SK-N-MC (cell line): Measurements from ENCODE around the gene TVP23A.

Experiments used
- DNase-seq: peaks from one replicate; pipeline ENCODE4 v3.0.0-alpha.2; 2011; ENCODE audit warnings: low read depth, low spot score
- H3K27ac ChIP-seq: fragments of 200-600 bp; sonication (generic); 2 replicates; pipeline ENCODE4 v1.5.1; 2016; ENCODE audit warnings: mixed run types
- H3K36me3 ChIP-seq: fragments of 200-600 bp; sonication (generic); 2 replicates; pipeline ENCODE4 v1.6.1; 2017; ENCODE audit warnings: antibody characterized with exemption, low read length, mixed read lengths; ENCODE audit not compliant: insufficient read depth
- H3K4me3 ChIP-seq: fragments of 200-600 bp; sonication (generic); 2 replicates; pipeline ENCODE4 v1.5.1; 2016
- H3K9ac ChIP-seq: fragments of 200-600 bp; sonication (generic); 2 replicates; pipeline ENCODE4 v1.8.0; 2017; ENCODE audit warnings: mixed run types, mixed read lengths; ENCODE audit not compliant: insufficient read length
- H3K9me3 ChIP-seq: fragments of 200-600 bp; sonication (generic); 2 replicates; pipeline ENCODE4 v1.6.1; 2017; ENCODE audit warnings: low read depth, mild to moderate bottlenecking, antibody characterized with exemption, low read length, moderate library complexity, mixed read lengths
- EZH2 ChIP-seq: fragments of 200-600 bp; sonication (generic); IDR thresholded peaks from one replicate; pipeline ENCODE4 v1.6.1; 2017; ENCODE audit warnings: antibody characterized with exemption
- FOXP2 ChIP-seq: optimal IDR thresholded peaks from 2 replicates; pipeline ENCODE3; 2011; ENCODE audit warnings: mild to moderate bottlenecking, moderate library complexity; ENCODE audit not compliant: insufficient read depth; ENCODE audit errors: extremely low read length, control extremely low read depth
- POLR2AphosphoS5 ChIP-seq: IDR thresholded peaks from 2 replicates; pipeline ENCODE4 v1.6.1; 2012; ENCODE audit warnings: mild to moderate bottlenecking, low read depth, low read length, borderline replicate concordance

Gene TVP23A

GRCh38 chr16:10856042-10856441 lies 37.4 kb upstream of the TVP23A start:
- H3K36me3 ChIP-seq, result no peaks in the 10 kb centered on the region
- no peak overlapping the region for H3K27ac ChIP-seq
- no peaks in the 10 kb centered on the region for H3K9me3 ChIP-seq
- DNase-seq, result no peak
- no peak overlapping the region for H3K9ac ChIP-seq
- TF ChIP-seq POLR2AphosphoS5 (no peak), EZH2 (no peak), FOXP2 (no peak)
- H3K4me3 ChIP-seq, result no peak overlapping the region

DNA sequence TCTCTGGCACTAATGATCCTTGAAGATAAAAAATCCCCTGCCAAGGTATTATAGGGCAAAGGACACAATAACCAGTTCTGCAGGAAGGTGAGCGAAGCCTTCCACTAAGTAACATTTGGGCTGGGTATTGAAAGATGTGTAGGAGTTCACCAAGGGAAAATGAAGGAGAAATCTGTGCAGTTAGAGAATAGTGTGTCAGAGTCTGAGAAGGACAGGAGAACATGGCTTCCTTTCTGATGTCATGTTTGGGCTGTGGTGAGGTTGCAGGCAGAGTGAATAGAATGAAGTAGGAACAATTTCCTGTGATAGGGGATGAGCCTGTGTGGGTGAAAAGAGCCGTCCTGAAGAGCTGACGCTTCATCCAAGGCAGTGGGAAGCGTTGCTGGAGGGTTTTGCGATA lies 34.4 kb upstream of the TVP23A start:
- DNase-seq, result no peak
- no peak for TF ChIP-seq FOXP2
- no peak for TF ChIP-seq EZH2
- TF ChIP-seq POLR2AphosphoS5, result no peak
- Histone ChIP-seq H3K4me3 (no peak overlapping the region), H3K9me3 (no peaks in the 10 kb centered on the region), H3K9ac (no peak overlapping the region), H3K27ac (no peak overlapping the region), H3K36me3 (no peaks in the 10 kb centered on the region)

GRCh38 chr16:10852286-10852685 lies 33.7 kb upstream of the TVP23A start:
- no peaks in the 10 kb centered on the region for H3K9me3 ChIP-seq
- no peaks in the 10 kb centered on the region for H3K36me3 ChIP-seq
- no peak overlapping the region for H3K27ac ChIP-seq
- DNase-seq, result no peak
- no peak for TF ChIP-seq POLR2AphosphoS5
- TF ChIP-seq EZH2, result no peak
- H3K4me3 ChIP-seq, result no peak overlapping the region
- no peak overlapping the region for H3K9ac ChIP-seq

DNA sequence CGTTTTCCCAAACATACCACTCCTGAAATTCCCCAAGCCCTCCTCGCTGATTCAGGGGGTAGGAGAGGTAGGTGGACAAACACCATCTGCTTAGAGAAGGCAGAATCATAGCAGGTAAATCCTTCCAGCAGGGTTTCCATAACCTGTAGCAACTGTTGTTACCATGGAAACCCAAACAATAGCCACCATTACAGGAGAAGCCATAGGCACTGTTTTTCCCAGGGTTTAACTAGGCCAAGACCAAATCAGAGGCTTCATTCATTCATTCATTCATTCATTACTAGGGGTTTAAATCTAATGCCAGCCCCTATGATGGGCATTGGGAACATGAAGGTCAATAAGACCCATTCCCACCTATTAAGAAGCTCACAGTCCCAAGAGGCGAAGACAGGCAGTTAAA lies 32.9 kb upstream of the TVP23A start:
- H3K4me3 ChIP-seq, result no peak overlapping the region
- no peaks in the 10 kb centered on the region for H3K9me3 ChIP-seq
- DNase-seq, result no peak
- H3K9ac ChIP-seq, result no peak overlapping the region
- no peak for TF ChIP-seq FOXP2
- TF ChIP-seq EZH2, result no peak
- TF ChIP-seq POLR2AphosphoS5, result no peak
- no peaks in the 10 kb centered on the region for H3K36me3 ChIP-seq
- no peak overlapping the region for H3K27ac ChIP-seq

DNA sequence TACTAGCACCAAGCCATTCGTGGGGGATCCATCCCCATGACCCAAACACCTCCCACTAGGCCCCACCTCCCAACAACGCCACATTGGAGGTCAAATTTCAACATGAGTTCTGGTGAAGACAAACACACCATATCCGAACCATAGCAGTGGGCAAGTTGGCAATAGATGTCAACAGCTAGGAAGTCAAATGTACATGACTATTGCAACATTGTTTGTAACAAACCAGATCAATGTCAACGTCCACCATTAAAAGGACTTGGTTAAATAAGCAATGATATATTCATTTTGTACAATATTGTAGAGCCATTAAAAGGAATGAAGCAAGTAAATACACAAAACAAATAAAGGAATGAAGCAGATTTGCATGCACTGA lies 31.9 kb upstream of the TVP23A start:
- Histone ChIP-seq H3K4me3 (no peak overlapping the region), H3K36me3 (no peaks in the 10 kb centered on the region), H3K9ac (no peak overlapping the region), H3K9me3 (no peaks in the 10 kb centered on the region), H3K27ac (no peak overlapping the region)
- TF ChIP-seq POLR2AphosphoS5 (no peak), FOXP2 (no peak), EZH2 (no peak)
- DNase-seq, result no peak

GRCh38 chr16:10849736-10850477 lies 31.3 kb upstream of the TVP23A start:
- TF ChIP-seq POLR2AphosphoS5 (no peak), FOXP2 (no peak), EZH2 (no peak)
- DNase-seq, result no peak
- H3K9me3 ChIP-seq, result no peaks in the 10 kb centered on the region
- no peak overlapping the region for H3K9ac ChIP-seq
- H3K4me3 ChIP-seq, result no peak overlapping the region
- no peak overlapping the region for H3K27ac ChIP-seq
- H3K36me3 ChIP-seq, result no peaks in the 10 kb centered on the region

DNA sequence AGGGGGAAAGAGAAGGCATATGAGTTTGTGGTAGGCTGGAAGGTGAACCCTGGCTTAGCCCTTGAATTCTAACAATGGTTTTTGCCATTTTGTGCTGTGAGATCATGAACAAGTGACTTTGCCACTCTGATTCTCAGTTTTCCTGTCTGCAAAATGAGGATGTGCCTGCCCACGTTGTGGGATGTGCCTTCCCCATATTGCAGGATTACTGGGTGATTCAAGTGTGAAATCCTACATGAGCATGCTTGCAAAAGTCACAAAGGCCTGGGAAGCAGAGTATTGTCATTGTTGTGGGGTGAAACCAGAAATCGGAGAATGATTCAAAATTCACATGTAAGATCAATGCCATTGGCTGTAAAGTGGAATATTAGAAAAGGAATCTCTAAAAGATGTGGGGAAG lies 28.6 kb upstream of the TVP23A start:
- no peak for TF ChIP-seq EZH2
- TF ChIP-seq FOXP2, result no peak
- no peak for DNase-seq

GRCh38 chr16:10846213-10846998 lies 27.8 kb upstream of the TVP23A start:
- Histone ChIP-seq H3K4me3 (no peak overlapping the region), H3K9ac (no peak overlapping the region), H3K27ac (no peak overlapping the region), H3K9me3 (no peaks in the 10 kb centered on the region), H3K36me3 (no peaks in the 10 kb centered on the region)
- DNase-seq, result no peak
- no peak for TF ChIP-seq EZH2
- no peak for TF ChIP-seq POLR2AphosphoS5
- TF ChIP-seq FOXP2, result no peak

More for the DNA sequence above, 28.6 kb upstream of the TVP23A start:
- H3K9ac ChIP-seq, result no peak overlapping the region
- no peak overlapping the region for H3K4me3 ChIP-seq
- no peaks in the 10 kb centered on the region for H3K36me3 ChIP-seq
- H3K9me3 ChIP-seq, result no peaks in the 10 kb centered on the region
- no peak overlapping the region for H3K27ac ChIP-seq

DNA sequence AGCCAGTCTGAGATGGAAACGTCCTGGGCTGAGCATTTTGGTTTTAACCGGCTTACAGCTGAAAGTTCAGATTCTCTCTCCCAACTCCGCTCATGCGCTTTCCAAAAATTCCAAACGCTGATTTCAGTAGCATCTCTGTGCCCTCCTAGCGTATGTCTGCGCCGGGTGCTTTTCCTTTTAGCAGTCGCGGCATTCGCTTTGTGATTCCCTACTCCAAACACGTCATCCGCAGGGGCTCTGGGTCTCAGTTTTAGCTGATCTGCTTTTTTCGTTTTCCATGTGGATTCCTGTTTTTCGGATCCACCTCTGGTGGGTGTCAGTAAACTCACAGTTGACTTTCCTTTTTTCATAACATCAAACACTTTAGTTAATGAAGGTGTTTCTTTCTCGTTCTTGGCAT lies 22.1 kb upstream of the TVP23A start:
- Histone ChIP-seq H3K9ac (no peak overlapping the region), H3K4me3 (no peak overlapping the region), H3K36me3 (no peaks in the 10 kb centered on the region), H3K27ac (no peak overlapping the region), H3K9me3 (no peaks in the 10 kb centered on the region)
- TF ChIP-seq POLR2AphosphoS5 (no peak), FOXP2 (no peak), EZH2 (peak; percentile 84)
- no peak for DNase-seq
